Muscle layer of duodenum (tissue), 2 donors: ENCODE measurements around the gene CDRT4.
"Not testable (repeated sequence)": the region's sequence is repeated elsewhere in the genome, so short reads cannot be mapped to it uniquely, and the experiment has no call there.

Experiments used
- H3K27ac ChIP-seq: one replicate; pipeline ENCODE4 v1.7.0; 2013; ENCODE audit warnings: mild to moderate bottlenecking, low read length
- H3K27me3 ChIP-seq: one replicate; pipeline ENCODE4 v1.7.0; 2013; ENCODE audit warnings: low read depth, mild to moderate bottlenecking, control low read depth, low read length
- H3K36me3 ChIP-seq, 2 donors: one replicate each; pipeline ENCODE4 v1.7.0; 2013; ENCODE audit warnings: low read length in 2 of 2, control low read depth in 1 of 2, mild to moderate bottlenecking in 1 of 2; ENCODE audit not compliant: insufficient read depth in 2 of 2, control insufficient read depth in 1 of 2
- H3K4me1 ChIP-seq, 2 donors: one replicate each; pipeline ENCODE4 v1.7.0; 2013; ENCODE audit warnings: low read length in 2 of 2, mild to moderate bottlenecking in 2 of 2, control low read depth in 1 of 2, moderate library complexity in 1 of 2; ENCODE audit not compliant: insufficient read depth in 2 of 2, control insufficient read depth in 1 of 2
- H3K4me3 ChIP-seq, 2 donors: one replicate each; pipeline ENCODE4 v1.7.0; 2013; ENCODE audit warnings: low read length in 2 of 2, low read depth in 1 of 2, mild to moderate bottlenecking in 1 of 2
- H3K9me3 ChIP-seq, 2 donors: one replicate each; pipeline ENCODE4 v1.7.0; 2013; ENCODE audit warnings: low read length in 2 of 2, control low read depth in 1 of 2, mild to moderate bottlenecking in 1 of 2; ENCODE audit not compliant: control insufficient read depth in 1 of 2
- donor health status: healthy.

The CDRT4 gene

GRCh38 chr17:15440347-15440746 is 27.1 kb downstream of the CDRT4 start:
- Histone ChIP-seq H3K9me3 (no peaks in the 10 kb centered on the region), H3K36me3 (no peaks in the 10 kb centered on the region), H3K4me1 (peaks cover 11 to 15% of the 10 kb centered on the region in 2 donors), H3K27ac (no peak overlapping the region), H3K4me3 (no peak overlapping the region), H3K27me3 (no peaks in the 10 kb centered on the region)

GRCh38 chr17:15439205-15439985 is 28.0 kb downstream of the CDRT4 start:
- H3K9me3 ChIP-seq, H3K4me3 ChIP-seq, H3K27ac ChIP-seq, H3K27me3 ChIP-seq, H3K36me3 ChIP-seq: not testable (repeated sequence)
- H3K4me1 ChIP-seq = peaks cover 11 to 15% of the 10 kb centered on the region in 2 donors

GRCh38 chr17:15438491-15439105 is 28.8 kb downstream of the CDRT4 start:
- H3K36me3 ChIP-seq = no peaks in the 10 kb centered on the region
- peaks cover 11 to 19% of the 10 kb centered on the region in 2 donors for H3K4me1 ChIP-seq
- no peaks in the 10 kb centered on the region for H3K27me3 ChIP-seq
- H3K4me3 ChIP-seq = no peak overlapping the region
- no peak overlapping the region for H3K27ac ChIP-seq
- H3K9me3 ChIP-seq = no peaks in the 10 kb centered on the region

- no peak overlapping the region for H3K4me3 ChIP-seq
- H3K36me3 ChIP-seq = no peaks in the 10 kb centered on the region
- no peaks in the 10 kb centered on the region for H3K27me3 ChIP-seq
- peak overlapping the region; percentile 40 for H3K27ac ChIP-seq
- H3K9me3 ChIP-seq = no peaks in the 10 kb centered on the region
- peaks cover 14 to 22% of the 10 kb centered on the region in 2 donors for H3K4me1 ChIP-seq
These were observed 30.2 kb downstream of the CDRT4 start for GRCh38 chr17:15437303-15437635.

- no peaks in the 10 kb centered on the region for H3K9me3 ChIP-seq
- H3K27me3 ChIP-seq = no peaks in the 10 kb centered on the region
- H3K4me3 ChIP-seq = no peak overlapping the region
- peak overlapping the region; percentile 40 for H3K27ac ChIP-seq
- no peaks in the 10 kb centered on the region for H3K36me3 ChIP-seq
- H3K4me1 ChIP-seq = peaks cover 14 to 22% of the 10 kb centered on the region in 2 donors
These were observed 30.7 kb downstream of the CDRT4 start for GRCh38 chr17:15436473-15437302.

- Histone ChIP-seq H3K4me1 (peaks cover 14 to 22% of the 10 kb centered on the region in 2 donors), H3K27me3 (no peaks in the 10 kb centered on the region), H3K9me3 (no peaks in the 10 kb centered on the region), H3K27ac (peak overlapping the region; percentile 34), H3K36me3 (no peaks in the 10 kb centered on the region), H3K4me3 (no peak overlapping the region)
These were observed 32.5 kb downstream of the CDRT4 start for GRCh38 chr17:15434956-15435355.

GRCh38 chr17:15432807-15433611 is 34.4 kb downstream of the CDRT4 start:
- Histone ChIP-seq H3K36me3 (no peaks in the 10 kb centered on the region), H3K27ac (peak overlapping the region; percentile 34), H3K9me3 (no peaks in the 10 kb centered on the region), H3K27me3 (no peaks in the 10 kb centered on the region), H3K4me3 (no peak overlapping the region), H3K4me1 (peaks cover 14 to 22% of the 10 kb centered on the region in 2 donors)

- no peaks in the 10 kb centered on the region for H3K27me3 ChIP-seq
- H3K4me3 ChIP-seq = no peak overlapping the region
- no peaks in the 10 kb centered on the region for H3K36me3 ChIP-seq
- H3K9me3 ChIP-seq = no peaks in the 10 kb centered on the region
- H3K27ac ChIP-seq = no peak overlapping the region
- peaks cover 14 to 18% of the 10 kb centered on the region in 2 donors for H3K4me1 ChIP-seq
These were observed 35.7 kb downstream of the CDRT4 start for GRCh38 chr17:15431766-15432165.

GRCh38 chr17:15431196-15431595 is 36.2 kb downstream of the CDRT4 start:
- Histone ChIP-seq H3K27me3 (no peaks in the 10 kb centered on the region), H3K27ac (peak overlapping the region; percentile 13), H3K4me3 (no peak overlapping the region), H3K4me1 (peaks cover 8 to 13% of the 10 kb centered on the region in 2 donors), H3K9me3 (no peaks in the 10 kb centered on the region), H3K36me3 (no peaks in the 10 kb centered on the region)

GRCh38 chr17:15424521-15424920 is 42.9 kb downstream of the CDRT4 start:
- Histone ChIP-seq H3K27me3 (no peaks in the 10 kb centered on the region), H3K4me3 (no peak overlapping the region), H3K36me3 (no peaks in the 10 kb centered on the region), H3K9me3 (no peaks in the 10 kb centered on the region), H3K4me1 (peaks cover 0 to 5% of the 10 kb centered on the region in 2 donors), H3K27ac (no peak overlapping the region)
